CD8-positive, alpha-beta memory T cell (primary cell): ENCODE measurements around the gene CTDNEP1. TPM values are rescaled to one million over a fixed set of nuclear protein-coding genes. Genes with fewer than 3 reads are reported as not detected.
A peak's percentile ranks its signal among the peaks of the same experiment; 100 is the strongest.

Experiments used
- CTCF ChIA-PET: fragments of 350-600 bp; sonication (Branson Sonifier 250); formaldehyde crosslinking; loops from one replicate; lab custom pipeline; 2021; ENCODE audit warnings: antibody characterized with exemption; lab: Charles Lee
- POLR2A ChIA-PET: fragments of 350-600 bp; sonication (Branson Sonifier 250); formaldehyde crosslinking; loops from one replicate; lab custom pipeline; 2021; ENCODE audit warnings: antibody characterized with exemption; lab: Charles Lee
- DNase-seq, 5 donors: peaks; one replicate each; pipeline versions ENCODE4 v3.0.0 to v3.0.0-alpha.2; 2020 to 2022; ENCODE audit warnings: mixed read lengths in 1 of 5
- H3K27ac ChIP-seq: one replicate; pipeline ENCODE4 v1.7.0; 2013; ENCODE audit warnings: low read depth, mild to moderate bottlenecking, low read length, moderate library complexity
- H3K27me3 ChIP-seq: 2 replicates; pipeline ENCODE4 v1.7.0; 2013; ENCODE audit warnings: low read length, mild to moderate bottlenecking; ENCODE audit not compliant: insufficient read depth, poor library complexity, severe bottlenecking
- H3K36me3 ChIP-seq: 2 replicates; pipeline ENCODE4 v1.7.0; 2013; ENCODE audit warnings: mild to moderate bottlenecking, low read length, moderate library complexity; ENCODE audit not compliant: insufficient read depth
- H3K4me1 ChIP-seq: 2 replicates; pipeline ENCODE4 v1.7.0; 2013; ENCODE audit warnings: mild to moderate bottlenecking, low read length, moderate library complexity; ENCODE audit not compliant: insufficient read depth
- H3K4me3 ChIP-seq: 2 replicates; pipeline ENCODE4 v1.7.0; 2013; ENCODE audit warnings: mild to moderate bottlenecking, low read length
- H3K9me3 ChIP-seq: 2 replicates; pipeline ENCODE4 v1.7.0; 2013; ENCODE audit warnings: mild to moderate bottlenecking, low read length
- H3K27ac Mint-ChIP-seq, 8 donors: one replicate each; pipeline ENCODE4 v1.8.0; 2020 to 2021; ENCODE audit warnings: mixed read lengths in 8 of 8, mild to moderate bottlenecking in 6 of 8, inconsistent platforms in 3 of 8, moderate library complexity in 3 of 8
- H3K27me3 Mint-ChIP-seq, 2 donors: one replicate each; pipeline ENCODE4 v1.8.0; 2020 to 2021; ENCODE audit warnings: mixed read lengths in 2 of 2, mild to moderate bottlenecking in 1 of 2, moderate library complexity in 1 of 2
- H3K36me3 Mint-ChIP-seq, 3 donors: one replicate each; pipeline ENCODE4 v1.8.0; 2020 to 2021; ENCODE audit warnings: mixed read lengths in 3 of 3, inconsistent platforms in 1 of 3, mild to moderate bottlenecking in 1 of 3
- H3K4me1 Mint-ChIP-seq, 3 donors: one replicate each; pipeline ENCODE4 v1.8.0; 2020 to 2021; ENCODE audit warnings: mixed read lengths in 3 of 3, inconsistent platforms in 1 of 3, mild to moderate bottlenecking in 1 of 3
- H3K4me3 Mint-ChIP-seq, 7 donors: one replicate each; pipeline ENCODE4 v1.8.0; 2020 to 2021; ENCODE audit warnings: mixed read lengths in 7 of 7, mild to moderate bottlenecking in 6 of 7, moderate library complexity in 4 of 7, inconsistent platforms in 2 of 7
- H3K9me3 Mint-ChIP-seq, 5 donors: one replicate each; pipeline ENCODE4 v1.8.0; 2020 to 2022; ENCODE audit warnings: mixed read lengths in 5 of 5, mild to moderate bottlenecking in 3 of 5, moderate library complexity in 2 of 5, inconsistent platforms in 1 of 5
- polyA plus RNA-seq: library from polyadenylated mRNA; unstranded; fragments of 300-500 nt; fragmentation: Illumina TruSeq; gene quantifications from one replicate; pipeline ENCODE4 v1.2.3, GENCODE V29; 2021
- total RNA-seq, 2 experiments: library from RNA; stranded (reverse); gene quantifications; one replicate each; pipeline ENCODE4 v1.2.3, GENCODE V29; 2021

The CTDNEP1 gene
- total and polyA plus RNA-seq, 3 experiments from 2014 or later = 57.1 to 240 (median 224) TPM

DNA sequence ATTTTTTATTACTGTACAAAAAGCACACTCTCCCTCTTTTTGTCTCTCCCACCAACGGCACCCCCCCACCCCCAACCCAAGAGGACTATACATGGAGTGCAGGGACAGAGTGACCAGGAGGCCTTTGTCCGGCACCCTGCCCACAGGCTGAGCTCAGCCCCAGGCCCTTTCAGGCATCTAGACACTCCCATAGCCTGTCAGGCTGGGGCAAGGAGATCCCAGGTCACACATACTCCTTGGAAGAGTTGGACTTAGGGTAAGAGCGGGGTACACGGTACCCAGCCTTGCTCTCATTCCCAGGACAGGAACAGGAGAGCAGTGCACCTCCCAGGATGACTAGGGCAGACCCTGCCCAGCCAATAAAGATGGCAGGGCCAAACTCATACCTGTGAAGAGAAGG is 8.6 kb upstream of the CTDNEP1 start:
- CTCF ChIA-PET = interaction anchor here (1.4 kb wide), 1 partner anchor 39 kb away, joined by 3 read pairs; no protein-coding TSS in a partner anchor
- no peaks in the 10 kb centered on the region for H3K9me3 Mint-ChIP-seq
- H3K36me3 ChIP-seq = no peaks in the 10 kb centered on the region
- H3K4me3 ChIP-seq = no peak overlapping the region
- H3K4me1 ChIP-seq = peaks cover 19% of the 10 kb centered on the region
- peaks cover 2 to 34% (median 3%) of the 10 kb centered on the region in 3 donors for H3K36me3 Mint-ChIP-seq
- no peaks in the 10 kb centered on the region for H3K27me3 ChIP-seq
- H3K4me3 Mint-ChIP-seq = peak overlapping the region in 4 of 7 donors; percentile 38 to 59 (median 46)
- peaks cover 4% of the 10 kb centered on the region in 2 donors for H3K27me3 Mint-ChIP-seq
- H3K4me1 Mint-ChIP-seq = peaks cover 23 to 32% (median 23%) of the 10 kb centered on the region in 3 donors
- peak overlapping the region in 6 of 8 donors; percentile 29 to 86 (median 65) for H3K27ac Mint-ChIP-seq
- no peak overlapping the region for H3K27ac ChIP-seq
- no peak for DNase-seq
- H3K9me3 ChIP-seq = no peaks in the 10 kb centered on the region
- POLR2A ChIA-PET = interaction anchor here (0.6 to 1.1 kb wide), 2 partner anchors 69 to 1057 kb away, joined by 3 read pairs; partner anchors contain the start of gene NEURL4

- peak overlapping the region in 5 of 8 donors; percentile 9 to 80 (median 62) for H3K27ac Mint-ChIP-seq
- H3K27ac ChIP-seq = no peak overlapping the region
- peaks cover 4% of the 10 kb centered on the region in 2 donors for H3K27me3 Mint-ChIP-seq
- H3K4me3 ChIP-seq = no peak overlapping the region
- POLR2A ChIA-PET = interaction anchor here (1.1 kb wide), 1 partner anchor 70 kb away, joined by 3 read pairs; the partner anchor contains the start of gene NEURL4
- peaks cover 5% of the 10 kb centered on the region for H3K36me3 ChIP-seq
- peak overlapping the region; percentile 12 to 56 (median 19) for H3K4me3 Mint-ChIP-seq
- H3K9me3 ChIP-seq = no peaks in the 10 kb centered on the region
- peaks cover 23 to 36% (median 23%) of the 10 kb centered on the region in 3 donors for H3K4me1 Mint-ChIP-seq
- H3K4me1 ChIP-seq = peaks cover 19% of the 10 kb centered on the region
- DNase-seq = no peak
- CTCF ChIA-PET = interaction anchor here (1.4 kb wide), 1 partner anchor 39 kb away, joined by 3 read pairs; no protein-coding TSS in a partner anchor
- H3K36me3 Mint-ChIP-seq = peaks cover 2 to 40% (median 3%) of the 10 kb centered on the region in 3 donors
- H3K27me3 ChIP-seq = no peaks in the 10 kb centered on the region
- H3K9me3 Mint-ChIP-seq = no peaks in the 10 kb centered on the region
These were observed 8.0 kb upstream of the CTDNEP1 start for GRCh38 chr17:7259555-7259889.

DNA sequence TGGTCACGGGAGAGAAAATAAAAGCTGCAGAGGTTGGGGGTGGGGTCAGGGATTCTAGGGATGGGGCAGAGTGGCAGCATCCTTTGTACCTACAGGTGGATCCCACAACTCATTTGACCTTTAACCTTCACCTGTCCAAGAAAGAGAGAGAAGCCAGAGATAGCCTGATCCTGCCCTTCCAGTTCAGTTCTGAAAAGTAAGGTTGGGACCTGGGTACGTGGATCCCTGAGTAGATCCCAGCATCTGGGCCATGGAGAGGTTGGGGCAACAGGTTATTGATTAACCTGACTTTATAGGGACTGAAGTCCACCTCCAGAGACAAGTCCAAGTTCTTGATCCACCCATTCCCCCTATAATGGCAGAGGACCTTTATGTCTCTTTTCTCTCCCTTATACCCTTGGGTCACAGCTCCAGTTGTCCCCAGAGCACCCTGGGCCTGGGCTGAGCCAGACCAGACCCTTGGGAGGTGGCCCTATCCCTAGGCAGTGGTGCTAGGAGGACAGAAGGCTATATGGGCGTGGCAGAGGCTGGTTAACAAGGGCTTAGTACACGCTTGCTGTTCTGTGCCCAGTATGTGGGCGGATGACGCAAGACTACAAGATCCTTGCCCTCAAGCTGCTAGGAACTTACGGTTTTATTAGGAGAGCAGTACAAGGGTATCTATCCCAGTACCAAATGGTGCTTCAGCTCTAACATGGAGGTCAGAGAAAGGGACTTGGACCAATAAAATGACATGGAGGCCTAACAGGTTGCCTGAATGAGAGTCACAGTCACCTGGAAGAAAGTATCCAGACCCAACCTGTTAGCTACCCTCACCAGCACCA is 7.4 kb upstream of the CTDNEP1 start:
- H3K4me3 Mint-ChIP-seq = peak overlapping the region; percentile 12 to 56 (median 19)
- CTCF ChIA-PET = no interaction called here

DNA sequence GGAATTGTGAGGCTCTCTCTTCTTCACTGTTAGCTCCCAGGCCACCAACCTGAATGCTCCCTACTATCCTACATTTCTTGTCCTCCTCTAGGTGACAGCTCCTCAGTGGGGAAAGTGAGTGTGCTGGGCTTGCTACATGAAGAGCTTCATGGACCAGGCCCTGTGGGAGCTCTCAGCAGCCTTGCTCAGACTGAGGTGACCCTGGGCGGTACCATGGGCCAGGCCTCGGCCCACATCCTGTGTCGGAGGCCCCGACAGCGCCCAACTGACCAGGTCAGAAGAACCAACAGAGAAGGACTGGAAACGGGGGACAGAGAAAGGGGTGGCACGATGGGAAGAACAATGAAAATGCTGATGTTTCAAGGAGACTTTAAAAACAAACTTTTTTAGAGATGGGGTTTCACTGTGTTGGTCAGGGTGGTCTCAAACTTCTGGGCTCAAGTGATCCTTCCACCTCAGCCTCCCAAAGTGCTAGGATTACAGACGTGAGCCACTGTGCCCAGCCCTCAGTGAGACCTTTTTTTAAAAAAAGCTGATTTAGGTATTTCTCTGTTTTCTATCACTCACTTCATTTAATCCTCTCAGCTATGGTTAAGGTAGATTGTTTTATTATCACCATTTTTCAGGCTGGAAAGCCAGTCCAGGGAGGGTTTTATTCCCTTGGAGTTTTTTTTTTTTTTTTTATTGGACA is 5.4 kb upstream of the CTDNEP1 start:
- no peak for DNase-seq
- no peaks in the 10 kb centered on the region for H3K27me3 ChIP-seq
- H3K9me3 Mint-ChIP-seq = no peaks in the 10 kb centered on the region
- H3K36me3 ChIP-seq = peaks cover 10% of the 10 kb centered on the region
- H3K27ac ChIP-seq = no peak overlapping the region
- H3K4me1 ChIP-seq = peaks cover 12% of the 10 kb centered on the region
- no peak overlapping the region for H3K4me3 ChIP-seq
- peaks cover 16 to 37% (median 19%) of the 10 kb centered on the region in 3 donors for H3K4me1 Mint-ChIP-seq
- ChIA-PET CTCF (interaction anchor here (1.2 to 1.6 kb wide), 2 partner anchors 9 to 98 kb away, joined by 3 to 4 read pairs; partner anchors contain the start of gene TMEM95), POLR2A (no interaction called here)
- peaks cover 3 to 60% (median 7%) of the 10 kb centered on the region in 3 donors for H3K36me3 Mint-ChIP-seq
- peak overlapping the region in 3 of 8 donors; percentile 1 to 66 (median 56) for H3K27ac Mint-ChIP-seq
- H3K27me3 Mint-ChIP-seq = peaks cover 0 to 2% of the 10 kb centered on the region in 2 donors
- no peaks in the 10 kb centered on the region for H3K9me3 ChIP-seq
- H3K4me3 Mint-ChIP-seq = no peak overlapping the region

More for the DNA sequence above, 7.4 kb upstream of the CTDNEP1 start:
- Histone ChIP-seq H3K4me1 (peaks cover 19% of the 10 kb centered on the region), H3K36me3 (peaks cover 9% of the 10 kb centered on the region), H3K9me3 (no peaks in the 10 kb centered on the region), H3K4me3 (no peak overlapping the region), H3K27ac (no peak overlapping the region), H3K27me3 (no peaks in the 10 kb centered on the region)
- Mint-ChIP-seq H3K27me3 (peaks cover 4% of the 10 kb centered on the region in 2 donors), H3K36me3 (peaks cover 2 to 46% (median 3%) of the 10 kb centered on the region in 3 donors), H3K4me1 (peaks cover 20 to 37% (median 22%) of the 10 kb centered on the region in 3 donors), H3K9me3 (no peaks in the 10 kb centered on the region), H3K27ac (peak overlapping the region in 7 of 8 donors; percentile 9 to 80 (median 58))
- POLR2A ChIA-PET = interaction anchor here (1.1 kb wide), 1 partner anchor 70 kb away, joined by 3 read pairs; the partner anchor contains the start of gene NEURL4
- DNase-seq = no peak

DNA sequence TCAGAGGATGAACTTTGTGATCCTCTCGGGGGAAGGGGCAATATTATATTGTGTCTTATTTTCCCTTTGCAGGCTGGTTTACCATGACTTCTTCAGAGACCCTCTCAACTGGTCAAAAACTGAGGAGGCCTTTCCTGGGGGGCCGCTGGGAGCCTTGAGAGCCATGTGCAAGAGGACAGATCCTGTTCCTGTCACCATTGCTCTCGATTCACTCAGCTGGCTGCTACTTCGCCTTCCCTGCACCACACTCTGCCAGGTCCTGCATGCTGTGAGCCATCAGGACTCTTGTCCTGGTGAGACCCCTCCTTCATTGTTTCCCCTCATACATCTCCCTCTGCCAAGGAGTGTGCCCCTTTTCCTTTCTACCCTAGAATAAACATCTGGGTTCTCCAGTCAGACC is 3.0 kb upstream of the CTDNEP1 start:
- peaks cover 3 to 64% (median 7%) of the 10 kb centered on the region in 3 donors for H3K36me3 Mint-ChIP-seq
- Histone ChIP-seq H3K27me3 (no peaks in the 10 kb centered on the region), H3K4me3 (no peak overlapping the region), H3K9me3 (no peaks in the 10 kb centered on the region), H3K4me1 (peaks cover 24% of the 10 kb centered on the region), H3K36me3 (peaks cover 10% of the 10 kb centered on the region), H3K27ac (no peak overlapping the region)
- H3K4me1 Mint-ChIP-seq = peaks cover 28 to 40% (median 29%) of the 10 kb centered on the region in 3 donors
- H3K4me3 Mint-ChIP-seq = peak overlapping the region in 4 of 7 donors; percentile 13 to 71 (median 26)
- DNase-seq = no peak
- H3K27me3 Mint-ChIP-seq = peaks cover 0 to 2% of the 10 kb centered on the region in 2 donors
- H3K27ac Mint-ChIP-seq = peak overlapping the region in 5 of 8 donors; percentile 43 to 95 (median 69)
- CTCF ChIA-PET = interaction anchor here (1.2 kb wide), 1 partner anchor 20 kb away, joined by 3 read pairs; the partner anchor contains the start of gene DVL2
- no peaks in the 10 kb centered on the region for H3K9me3 Mint-ChIP-seq
- POLR2A ChIA-PET = interaction anchor here (0.6 kb wide), 1 partner anchor 431 kb away, joined by 3 read pairs; no protein-coding TSS in a partner anchor

GRCh38 chr17:7253082-7253481 is 1.5 kb upstream of the CTDNEP1 start:
- peak overlapping the region; percentile 85 for H3K4me3 ChIP-seq
- no peaks in the 10 kb centered on the region for H3K9me3 Mint-ChIP-seq
- peak overlapping the region; percentile 97 for H3K27ac ChIP-seq
- peaks cover 0 to 2% of the 10 kb centered on the region in 2 donors for H3K27me3 Mint-ChIP-seq
- peaks cover 38 to 52% (median 41%) of the 10 kb centered on the region in 3 donors for H3K4me1 Mint-ChIP-seq
- no peaks in the 10 kb centered on the region for H3K27me3 ChIP-seq
- H3K4me3 Mint-ChIP-seq = peak overlapping the region; percentile 94 to 98 (median 96)
- no peaks in the 10 kb centered on the region for H3K9me3 ChIP-seq
- no peak for DNase-seq
- H3K36me3 Mint-ChIP-seq = peaks cover 3 to 55% (median 7%) of the 10 kb centered on the region in 3 donors
- H3K27ac Mint-ChIP-seq = peak overlapping the region; percentile 97 to 100 (median 99)
- ChIA-PET CTCF (no interaction called here), POLR2A (no interaction called here)
- peaks cover 33% of the 10 kb centered on the region for H3K4me1 ChIP-seq
- peaks cover 10% of the 10 kb centered on the region for H3K36me3 ChIP-seq
